Colonic mucosa (tissue), 4 donors: Measurements from ENCODE around the gene ACVR2B. TPM values are rescaled to one million over a fixed set of nuclear protein-coding genes. Genes with fewer than 3 reads are reported as not detected.
A peak's percentile ranks its signal among the peaks of the same experiment; 100 is the strongest.
"Not testable (repeated sequence)": the region's sequence is repeated elsewhere in the genome, so short reads cannot be mapped to it uniquely, and the experiment has no call there.

Source experiments
- DNase-seq: peaks from one replicate; pipeline ENCODE4 v3.0.0-alpha.2; 2020
- H3K27ac ChIP-seq: fragments of 200-600 bp; one replicate; pipeline ENCODE4 v1.8.0; 2021
- H3K27me3 ChIP-seq: fragments of 200-600 bp; one replicate; pipeline ENCODE4 v1.8.0; 2021
- H3K36me3 ChIP-seq: fragments of 200-600 bp; one replicate; pipeline ENCODE4 v1.8.0; 2021
- H3K4me1 ChIP-seq: fragments of 200-600 bp; one replicate; pipeline ENCODE4 v1.8.0; 2021; ENCODE audit warnings: mild to moderate bottlenecking
- H3K4me3 ChIP-seq: fragments of 200-600 bp; one replicate; pipeline ENCODE4 v1.8.0; 2021
- H3K9ac ChIP-seq, 2 donors: one replicate each; pipeline ENCODE4 v1.7.0; 2013; ENCODE audit warnings: control low read depth in 2 of 2, low read depth in 2 of 2, low read length in 2 of 2
- H3K9me3 ChIP-seq: fragments of 200-600 bp; one replicate; pipeline ENCODE4 v1.8.0; 2021
- intact Hi-C: fragments of 100-400 bp; cut with DNase I; formaldehyde crosslinking; loops from one replicate; pipeline ENCODE4 v1.14.1; 2022
- total RNA-seq, 2 donors: library from RNA; stranded (reverse); fragmentation: NEBNext Ultra II Directional in 1 of 2; extraction: Animal tissue kit (Norgen Biotek cat#: 25700) in 1 of 2; gene quantifications; one replicate each; pipeline ENCODE4 v1.2.1, GENCODE V29; 2021
- TF ChIP-seq, protein P1 (sequence below): fragments of 200-600 bp; IDR thresholded peaks from one replicate; pipeline ENCODE4 v1.8.0; 2022; ENCODE audit warnings: antibody characterized with exemption, mild to moderate bottlenecking
- donor health status: healthy.
- donor health status: DM: no; HTN: no; CAD: no.
- donor health status: DM: no; HTN: no; CAD: no.

Gene ACVR2B
- total RNA-seq, 2 donors from 2014 or later = 5.4 to 6.4 TPM

DNA sequence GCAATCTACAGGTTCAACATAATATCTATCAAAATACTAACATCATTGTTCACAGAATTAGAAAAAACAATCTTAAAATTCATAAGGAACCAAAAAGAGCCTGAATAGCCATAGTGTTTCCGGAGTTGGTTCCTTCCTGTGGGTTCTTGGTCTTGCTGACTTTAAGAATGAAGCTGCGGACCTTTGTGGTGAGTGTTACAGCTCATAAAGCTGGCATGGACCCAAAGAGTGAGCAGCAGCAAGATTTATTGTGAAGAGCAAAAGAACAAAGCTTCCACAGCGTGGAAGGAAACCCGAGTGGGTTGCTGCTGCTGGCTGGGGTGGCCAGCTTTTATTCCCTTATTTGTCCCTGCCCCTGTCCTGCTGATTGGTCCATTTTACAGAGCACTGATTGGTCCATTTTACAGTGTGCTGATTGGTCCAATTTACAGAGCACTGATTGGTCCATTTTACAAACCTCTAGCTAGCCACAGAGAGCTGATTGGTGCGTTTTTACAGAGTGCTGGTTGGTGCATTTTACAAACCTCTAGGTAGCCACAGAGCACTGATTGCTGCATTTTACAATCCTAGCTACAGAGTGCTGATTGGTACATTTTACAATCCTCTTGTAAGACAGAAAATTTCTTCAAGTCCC is 15.1 kb upstream of the ACVR2B start:
- H3K27me3 ChIP-seq, H3K27ac ChIP-seq, DNase-seq, intact Hi-C loops, H3K36me3 ChIP-seq, H3K4me1 ChIP-seq, H3K4me3 ChIP-seq, H3K9me3 ChIP-seq, H3K9ac ChIP-seq: not testable (repeated sequence)

DNA sequence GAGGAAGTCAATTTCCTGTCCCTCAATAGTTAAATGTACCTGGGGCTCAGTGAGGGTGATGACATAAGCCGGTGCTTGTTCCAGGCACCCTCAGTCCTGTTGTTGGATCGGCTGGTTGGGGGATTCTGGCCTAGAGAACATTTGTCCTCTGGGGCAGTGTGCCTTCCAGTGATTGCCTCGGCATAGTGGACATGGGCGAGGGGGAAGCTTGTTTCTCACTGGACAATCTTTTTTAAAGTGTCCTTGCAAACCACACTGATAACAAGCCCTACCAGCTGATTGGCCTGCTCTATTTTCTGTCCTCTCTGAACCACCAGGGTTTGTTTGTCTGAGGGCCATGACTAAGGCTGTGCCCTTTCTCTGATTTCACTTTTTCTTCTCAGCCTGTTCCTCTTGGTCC is 10.5 kb upstream of the ACVR2B start:
- H3K9ac ChIP-seq, intact Hi-C loops: not testable (repeated sequence)

DNA sequence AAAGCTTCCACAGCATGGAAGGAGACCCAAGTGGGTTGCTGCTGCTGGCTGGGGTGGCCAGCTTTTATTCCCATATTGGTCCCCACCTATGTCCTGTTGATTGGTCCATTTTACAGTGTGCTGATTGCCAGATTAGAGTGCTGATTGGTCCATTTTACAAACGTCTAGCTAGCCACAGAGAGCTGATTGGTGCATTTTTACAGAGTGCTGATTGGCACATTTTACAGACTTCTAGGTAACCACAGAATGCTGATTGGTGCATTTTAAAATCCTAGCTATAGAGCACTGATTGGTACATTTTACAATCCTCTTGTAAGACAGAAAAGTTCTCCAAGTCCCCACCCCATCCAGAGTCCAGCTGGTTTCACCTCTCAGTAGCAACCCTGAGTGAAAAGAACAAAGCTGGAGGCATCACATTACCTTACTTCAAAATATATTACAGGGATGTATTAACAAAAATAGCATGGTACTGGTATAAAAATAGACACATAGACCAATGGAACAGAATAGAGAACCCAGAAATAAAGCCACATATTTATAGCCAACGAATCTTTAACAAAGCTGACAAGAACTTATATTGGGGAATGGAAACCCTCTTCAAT is 7.5 kb upstream of the ACVR2B start:
- DNase-seq = no peak
- Histone ChIP-seq H3K27ac (no peak overlapping the region), H3K4me3 (no peak overlapping the region), H3K4me1 (no peaks in the 10 kb centered on the region), H3K9me3 (no peaks in the 10 kb centered on the region), H3K9ac (no peak overlapping the region), H3K36me3 (no peaks in the 10 kb centered on the region), H3K27me3 (no peaks in the 10 kb centered on the region)
- intact Hi-C loops = no loop called here
- TF ChIP-seq, protein P1, sequence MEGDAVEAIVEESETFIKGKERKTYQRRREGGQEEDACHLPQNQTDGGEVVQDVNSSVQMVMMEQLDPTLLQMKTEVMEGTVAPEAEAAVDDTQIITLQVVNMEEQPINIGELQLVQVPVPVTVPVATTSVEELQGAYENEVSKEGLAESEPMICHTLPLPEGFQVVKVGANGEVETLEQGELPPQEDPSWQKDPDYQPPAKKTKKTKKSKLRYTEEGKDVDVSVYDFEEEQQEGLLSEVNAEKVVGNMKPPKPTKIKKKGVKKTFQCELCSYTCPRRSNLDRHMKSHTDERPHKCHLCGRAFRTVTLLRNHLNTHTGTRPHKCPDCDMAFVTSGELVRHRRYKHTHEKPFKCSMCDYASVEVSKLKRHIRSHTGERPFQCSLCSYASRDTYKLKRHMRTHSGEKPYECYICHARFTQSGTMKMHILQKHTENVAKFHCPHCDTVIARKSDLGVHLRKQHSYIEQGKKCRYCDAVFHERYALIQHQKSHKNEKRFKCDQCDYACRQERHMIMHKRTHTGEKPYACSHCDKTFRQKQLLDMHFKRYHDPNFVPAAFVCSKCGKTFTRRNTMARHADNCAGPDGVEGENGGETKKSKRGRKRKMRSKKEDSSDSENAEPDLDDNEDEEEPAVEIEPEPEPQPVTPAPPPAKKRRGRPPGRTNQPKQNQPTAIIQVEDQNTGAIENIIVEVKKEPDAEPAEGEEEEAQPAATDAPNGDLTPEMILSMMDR = no peak

More for the DNA sequence above, 10.5 kb upstream of the ACVR2B start:
- DNase-seq, H3K4me1 ChIP-seq, H3K27ac ChIP-seq, H3K27me3 ChIP-seq, H3K9me3 ChIP-seq, H3K4me3 ChIP-seq, H3K36me3 ChIP-seq: not testable (repeated sequence)

DNA sequence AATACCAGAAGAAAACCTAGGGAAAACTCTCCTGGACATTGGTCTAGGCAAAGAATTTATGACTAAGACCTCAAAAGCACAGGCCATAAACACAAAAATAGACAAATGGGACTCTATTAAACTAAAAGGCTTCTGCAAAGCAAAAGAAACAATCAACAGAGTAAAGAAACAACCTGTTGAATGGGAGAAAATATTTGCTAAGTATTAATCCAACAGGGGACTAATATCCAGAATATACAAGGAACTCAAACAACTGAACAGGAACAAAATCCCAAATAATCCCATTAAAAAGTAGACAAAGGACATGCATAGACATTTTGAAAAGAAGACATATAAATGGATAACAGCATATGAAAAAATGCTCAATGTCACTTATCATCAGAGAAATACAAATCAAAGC is 6.9 kb upstream of the ACVR2B start:
- Histone ChIP-seq H3K4me1 (no peaks in the 10 kb centered on the region), H3K4me3 (no peak overlapping the region), H3K9me3 (no peaks in the 10 kb centered on the region), H3K27ac (no peak overlapping the region), H3K27me3 (no peaks in the 10 kb centered on the region), H3K9ac (no peak overlapping the region), H3K36me3 (no peaks in the 10 kb centered on the region)
- no peak for DNase-seq
- TF ChIP-seq, protein P1 = no peak
- intact Hi-C loops = no loop called here

DNA sequence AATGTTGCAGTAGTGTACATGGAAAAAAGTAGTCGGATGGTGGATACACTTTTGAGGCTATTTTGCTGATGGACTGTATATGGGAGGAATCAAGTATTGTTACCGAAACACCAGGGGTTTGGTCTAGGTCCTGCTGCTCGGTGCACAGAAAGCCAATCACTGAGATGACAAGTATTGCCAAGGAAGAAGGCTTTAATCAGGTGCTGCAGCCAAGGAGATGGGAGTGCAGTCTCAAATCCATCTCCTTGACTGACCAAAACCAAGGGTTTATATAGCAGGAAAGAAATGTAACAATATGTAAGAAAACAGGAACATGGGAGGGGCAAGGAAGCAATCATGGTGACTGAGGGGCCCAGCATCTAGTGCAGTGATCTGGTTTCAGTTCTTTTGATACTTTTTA is 2.8 kb upstream of the ACVR2B start:
- no peaks in the 10 kb centered on the region for H3K36me3 ChIP-seq
- TF ChIP-seq, protein P1 = no peak
- H3K27ac ChIP-seq = no peak overlapping the region
- no peaks in the 10 kb centered on the region for H3K9me3 ChIP-seq
- no peaks in the 10 kb centered on the region for H3K27me3 ChIP-seq
- no peak overlapping the region for H3K4me3 ChIP-seq
- intact Hi-C loops = no loop called here
- H3K4me1 ChIP-seq = peaks cover 2% of the 10 kb centered on the region
- DNase-seq = no peak
- H3K9ac ChIP-seq = no peak overlapping the region

DNA sequence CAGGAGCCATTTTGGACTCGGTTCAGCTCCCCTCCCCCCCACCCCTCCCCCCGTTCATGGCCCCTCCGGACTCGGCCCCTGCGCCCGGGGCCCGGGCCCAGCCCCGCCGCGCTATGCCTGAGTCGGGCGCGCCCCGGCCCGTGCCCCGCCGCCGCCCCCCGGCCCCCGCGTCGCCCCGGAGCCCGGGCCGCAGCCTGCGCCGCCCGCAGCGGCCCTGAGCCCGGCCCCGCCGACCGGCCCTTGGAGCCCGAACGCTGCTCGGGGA is 155 bp downstream of the ACVR2B start:
- Histone ChIP-seq H3K27me3 (no peaks in the 10 kb centered on the region), H3K36me3 (no peaks in the 10 kb centered on the region), H3K27ac (peak overlapping the region; percentile 86), H3K9me3 (no peaks in the 10 kb centered on the region), H3K4me3 (peak overlapping the region; percentile 72), H3K9ac (peak overlapping the region in 1 of 2 donors; percentile 80), H3K4me1 (peaks cover 10% of the 10 kb centered on the region)
- TF ChIP-seq, protein P1 = no peak
- intact Hi-C loops = no loop called here
- DNase-seq = no peak
